ENCODE measurements around the gene SLC17A4.
"Not testable (repeated sequence)": the region's sequence is repeated elsewhere in the genome, so short reads cannot be mapped to it uniquely, and the experiment has no call there.

SLC17A4 gene, protein sequence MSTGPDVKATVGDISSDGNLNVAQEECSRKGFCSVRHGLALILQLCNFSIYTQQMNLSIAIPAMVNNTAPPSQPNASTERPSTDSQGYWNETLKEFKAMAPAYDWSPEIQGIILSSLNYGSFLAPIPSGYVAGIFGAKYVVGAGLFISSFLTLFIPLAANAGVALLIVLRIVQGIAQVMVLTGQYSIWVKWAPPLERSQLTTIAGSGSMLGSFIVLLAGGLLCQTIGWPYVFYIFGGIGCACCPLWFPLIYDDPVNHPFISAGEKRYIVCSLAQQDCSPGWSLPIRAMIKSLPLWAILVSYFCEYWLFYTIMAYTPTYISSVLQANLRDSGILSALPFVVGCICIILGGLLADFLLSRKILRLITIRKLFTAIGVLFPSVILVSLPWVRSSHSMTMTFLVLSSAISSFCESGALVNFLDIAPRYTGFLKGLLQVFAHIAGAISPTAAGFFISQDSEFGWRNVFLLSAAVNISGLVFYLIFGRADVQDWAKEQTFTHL

DNA sequence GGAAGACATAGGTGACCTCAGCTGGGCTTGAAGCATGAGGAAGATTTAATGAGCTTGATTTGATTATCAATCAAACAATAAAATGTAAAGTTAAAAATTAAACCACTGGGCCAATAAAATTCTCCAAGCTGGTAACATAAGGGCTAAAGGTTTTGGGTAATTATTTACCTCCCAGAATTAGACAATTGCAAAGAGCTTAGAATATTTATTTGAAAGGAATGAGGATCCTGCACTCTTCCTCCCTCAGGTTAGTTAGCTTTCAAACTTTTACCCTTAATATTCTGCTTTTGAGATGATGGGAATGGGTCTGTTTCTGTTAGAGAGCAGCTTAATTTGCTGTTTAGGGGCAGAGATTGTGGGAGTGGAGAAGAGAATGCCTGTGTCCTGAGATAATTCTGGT, at the start of gene SLC17A4:
Gene SLC17A4 (plus strand): TSS at position 208 of the 400 bp plus-strand sequence. CDS start 7,221 bp downstream, outside the sequence.
- DNase-seq: no peak

DNA sequence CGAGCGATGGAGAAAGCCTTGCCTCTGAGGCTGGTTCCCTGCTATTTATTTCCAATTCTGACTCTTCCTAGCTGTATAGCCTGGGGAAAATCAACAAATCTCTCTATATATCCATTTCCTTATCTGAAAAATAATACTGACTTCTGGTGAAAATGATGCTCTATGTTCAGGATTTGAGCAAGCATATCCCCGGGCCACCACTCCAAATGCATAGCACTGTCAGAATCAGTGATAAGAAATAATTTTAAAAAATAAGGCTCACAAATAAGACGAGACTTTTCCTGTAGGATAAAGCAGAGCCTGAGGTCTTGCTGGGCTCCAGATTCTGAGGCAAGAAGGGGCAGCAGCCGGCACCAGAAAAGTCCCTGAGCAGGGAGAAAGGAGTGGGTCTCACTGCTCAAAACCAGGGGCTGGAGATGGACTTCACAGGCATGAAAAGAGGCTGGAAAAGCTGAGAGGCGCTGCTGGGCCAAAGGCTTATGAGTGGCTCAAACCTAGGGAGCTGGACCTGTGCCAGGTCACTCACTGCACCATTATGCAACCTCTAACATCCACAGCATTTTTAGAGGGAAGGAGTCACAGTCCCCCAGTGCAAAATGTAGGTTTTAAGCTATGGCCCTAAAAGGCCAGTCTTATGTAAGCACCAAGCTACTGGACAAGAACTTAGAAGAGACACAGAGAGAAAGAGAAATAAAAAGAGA, 48.1 kb upstream of the SLC17A4 start:
- DNase-seq: no peak

- no peak for DNase-seq
Observed at GRCh38 chr6:25709761-25710160, 44.8 kb upstream of the SLC17A4 start.

GRCh38 chr6:25710287-25710686, 44.3 kb upstream of the SLC17A4 start:
- no peak for DNase-seq

DNA sequence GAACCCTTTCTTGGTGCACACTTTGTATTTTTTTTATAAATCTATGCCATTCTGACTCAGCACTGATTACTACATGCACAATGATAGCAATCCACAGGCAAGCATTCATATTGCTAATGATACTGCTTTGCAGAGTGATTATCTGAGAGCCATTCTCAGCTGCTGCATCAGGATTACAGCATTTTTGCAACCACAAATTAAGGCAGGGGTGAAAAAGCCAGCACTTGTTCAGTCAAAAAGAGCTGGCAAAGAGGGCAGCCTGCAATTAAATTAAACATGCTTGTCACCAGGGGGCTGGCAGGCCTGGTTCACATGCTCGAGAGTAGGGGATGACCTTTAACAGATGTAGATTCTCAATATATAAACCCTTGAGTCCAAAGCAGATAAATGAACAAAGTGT, 40.7 kb upstream of the SLC17A4 start:
- DNase-seq: no peak

- no peak for DNase-seq
Observed at GRCh38 chr6:25714765-25715164, 39.8 kb upstream of the SLC17A4 start.

DNA sequence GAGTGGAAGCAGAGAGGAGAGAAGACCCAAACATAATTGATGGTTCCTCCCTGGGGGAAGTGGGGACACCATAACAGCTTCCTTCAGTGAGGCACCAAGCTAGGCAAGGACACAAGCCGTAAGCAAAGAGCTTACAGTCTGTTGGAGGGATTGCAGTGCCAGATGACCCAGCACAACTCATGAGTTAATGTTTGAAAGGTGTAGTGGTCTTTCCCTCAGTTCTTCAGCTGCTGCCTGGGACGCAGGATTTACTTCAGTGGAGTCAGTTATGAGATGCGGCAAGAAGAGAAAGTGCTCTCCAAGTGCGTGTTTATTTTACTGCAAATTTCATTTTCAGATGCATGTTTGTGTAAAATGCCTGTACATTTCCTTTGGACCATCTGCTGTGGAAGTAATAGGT, 38.7 kb upstream of the SLC17A4 start:
- no peak for DNase-seq

DNA sequence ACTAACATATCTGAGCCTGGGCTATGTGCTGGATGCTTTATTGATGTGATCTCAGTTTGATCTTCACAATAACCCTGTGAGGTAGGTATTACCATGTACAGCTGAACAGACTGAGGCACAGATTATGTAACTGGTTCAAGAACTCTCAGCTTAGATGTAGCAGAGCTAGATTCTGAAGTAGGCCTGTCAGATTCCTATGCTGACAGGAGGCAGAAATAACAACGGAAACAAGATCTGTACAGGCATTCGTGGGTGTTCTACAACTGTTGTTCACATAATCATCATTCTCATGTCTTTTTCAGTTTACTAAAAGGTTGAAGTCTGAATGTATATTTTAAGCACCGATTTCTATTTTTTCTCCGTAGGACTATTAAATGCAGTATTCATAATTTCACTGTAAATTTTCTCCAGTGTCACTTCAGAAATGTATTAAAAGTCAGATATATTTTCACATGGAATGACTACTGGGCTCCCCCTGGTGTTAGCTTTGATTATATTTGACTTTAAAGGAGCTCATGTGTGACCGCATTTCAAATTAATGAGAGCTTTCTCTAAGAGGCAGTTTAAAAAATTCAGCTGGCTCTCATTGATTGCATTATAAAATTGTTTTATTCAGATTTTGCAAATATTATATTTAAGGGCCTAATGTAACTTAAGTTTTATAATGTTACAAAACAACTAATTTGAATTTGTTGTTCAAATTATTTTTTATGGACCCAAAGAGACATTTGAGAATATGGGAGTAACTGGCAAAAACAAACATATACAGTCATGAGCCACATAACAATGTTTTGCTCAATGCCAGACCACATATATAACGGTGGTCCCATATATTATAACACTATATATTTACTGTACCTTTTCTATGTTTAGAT, 36.4 kb upstream of the SLC17A4 start:
- no peak for DNase-seq

- DNase-seq: no peak
Observed at GRCh38 chr6:25726122-25726911, 28.2 kb upstream of the SLC17A4 start.

DNA sequence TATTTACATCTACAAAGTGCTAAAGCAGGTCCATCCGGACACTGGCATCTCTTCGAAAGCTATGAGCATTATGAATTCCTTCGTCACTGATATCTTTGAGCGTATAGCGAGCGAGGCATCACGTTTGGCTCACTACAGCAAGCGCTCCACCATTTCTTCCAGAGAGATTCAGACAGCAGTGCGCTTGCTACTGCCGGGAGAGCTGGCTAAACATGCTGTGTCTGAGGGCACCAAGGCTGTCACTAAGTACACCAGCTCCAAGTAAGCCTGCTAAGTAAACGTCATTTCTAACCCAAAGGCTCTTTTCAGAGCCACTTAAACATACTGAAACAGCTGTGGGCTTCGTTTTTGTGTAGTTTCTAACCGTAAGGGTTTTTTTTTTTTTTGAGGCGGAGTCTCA, 27.5 kb upstream of the SLC17A4 start:
- DNase-seq: no peak

- DNase-seq: no peak
Observed at GRCh38 chr6:25730907-25731306, 23.6 kb upstream of the SLC17A4 start.

- DNase-seq: no peak
Observed at GRCh38 chr6:25731721-25732120, 22.8 kb upstream of the SLC17A4 start.

- no peak for DNase-seq
Observed at GRCh38 chr6:25732468-25733198, 21.9 kb upstream of the SLC17A4 start.

GRCh38 chr6:25735261-25735660, 19.3 kb upstream of the SLC17A4 start:
- no peak for DNase-seq

GRCh38 chr6:25743868-25744267, 10.7 kb upstream of the SLC17A4 start:
- no peak for DNase-seq

DNA sequence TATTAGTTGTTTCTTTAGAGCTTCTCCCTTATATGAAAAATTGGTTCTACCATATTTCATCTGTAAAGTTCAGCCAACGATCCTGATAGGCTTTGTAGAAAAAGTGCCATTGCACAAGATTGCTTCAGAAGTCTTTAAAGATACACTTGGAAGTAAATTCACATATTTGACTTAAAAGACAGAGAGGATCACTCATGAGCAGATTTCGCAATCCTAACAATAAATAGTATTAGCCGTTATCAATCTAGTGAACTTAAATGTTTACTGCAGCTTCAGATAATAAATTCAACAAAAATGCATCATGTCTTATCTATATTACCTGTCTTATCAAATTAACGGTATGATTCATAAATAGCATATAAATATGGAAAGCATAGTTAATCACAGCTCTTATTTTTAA, 8.7 kb upstream of the SLC17A4 start:
- no peak for DNase-seq

DNA sequence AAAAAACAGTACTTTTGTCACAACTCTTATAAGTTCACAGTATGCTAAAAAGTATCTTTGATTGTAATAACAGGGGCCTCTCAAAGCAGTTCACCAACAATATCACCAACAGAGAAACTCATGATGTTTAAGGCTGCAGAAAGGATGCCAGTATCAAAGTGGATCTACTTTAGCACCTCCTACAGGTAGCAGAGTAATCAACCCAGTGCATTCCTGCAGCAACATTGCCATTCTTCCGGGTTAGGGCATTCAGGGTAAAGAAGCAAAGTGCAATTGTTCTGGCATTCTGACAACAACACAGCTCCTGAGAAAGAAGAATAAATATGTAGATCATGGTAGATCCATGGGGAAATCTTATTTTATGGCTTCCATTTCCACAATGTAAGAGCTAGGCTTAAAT, 7.6 kb upstream of the SLC17A4 start:
- DNase-seq: no peak

GRCh38 chr6:25747477-25747876, 7.1 kb upstream of the SLC17A4 start:
- no peak for DNase-seq

DNA sequence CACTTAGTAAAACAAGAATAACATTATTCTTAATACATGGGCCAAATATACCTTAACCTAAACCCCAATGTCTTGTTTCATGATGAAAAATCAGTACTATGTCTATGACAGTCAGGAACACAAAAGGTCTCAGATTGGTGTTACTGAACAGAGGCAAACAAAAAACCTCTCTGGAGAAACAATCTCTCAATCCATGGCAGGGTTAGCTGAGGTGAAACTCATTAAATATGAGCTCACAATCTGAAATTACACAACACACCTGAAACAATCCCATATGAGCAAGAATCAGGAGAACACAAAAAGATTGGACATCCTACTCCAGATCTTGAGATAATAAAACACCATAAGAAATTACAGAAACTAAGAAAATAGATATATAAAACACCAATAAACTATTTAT, 6.5 kb upstream of the SLC17A4 start:
- DNase-seq: no peak

GRCh38 chr6:25748601-25749517, 5.7 kb upstream of the SLC17A4 start:
- DNase-seq: not testable (repeated sequence)

DNA sequence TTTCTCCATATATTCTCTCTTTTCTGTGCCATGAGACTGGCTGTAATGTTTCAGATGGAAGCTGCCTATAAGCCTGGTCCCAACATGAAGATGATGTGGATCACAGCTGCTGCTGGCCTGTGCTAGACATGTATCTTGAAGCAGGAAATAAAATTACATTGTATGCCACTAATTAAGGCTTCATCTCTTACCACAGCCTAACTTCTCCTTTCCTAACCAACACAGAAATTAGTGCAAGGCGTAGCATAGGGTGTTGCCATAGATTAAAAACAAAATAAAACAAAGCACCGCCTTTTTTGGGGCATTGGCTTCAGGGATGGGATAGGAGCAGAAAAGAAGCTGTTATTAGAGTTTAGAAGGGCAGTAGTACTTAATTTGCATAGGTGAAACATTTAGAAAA, 4.7 kb upstream of the SLC17A4 start:
- DNase-seq: no peak

Measured in activated effector memory CD4-positive, alpha-beta T cell treated with Interleukin-2 at 50 U/mL for 16 hours (primary cell).